HS-5 (cell line): ENCODE results near the gene PANX2.

ENCODE experiments used
- DNase-seq: peaks from one replicate; pipeline ENCODE4 v3.0.0-alpha.2; 2012; ENCODE audit warnings: low read depth

The PANX2 gene

DNA sequence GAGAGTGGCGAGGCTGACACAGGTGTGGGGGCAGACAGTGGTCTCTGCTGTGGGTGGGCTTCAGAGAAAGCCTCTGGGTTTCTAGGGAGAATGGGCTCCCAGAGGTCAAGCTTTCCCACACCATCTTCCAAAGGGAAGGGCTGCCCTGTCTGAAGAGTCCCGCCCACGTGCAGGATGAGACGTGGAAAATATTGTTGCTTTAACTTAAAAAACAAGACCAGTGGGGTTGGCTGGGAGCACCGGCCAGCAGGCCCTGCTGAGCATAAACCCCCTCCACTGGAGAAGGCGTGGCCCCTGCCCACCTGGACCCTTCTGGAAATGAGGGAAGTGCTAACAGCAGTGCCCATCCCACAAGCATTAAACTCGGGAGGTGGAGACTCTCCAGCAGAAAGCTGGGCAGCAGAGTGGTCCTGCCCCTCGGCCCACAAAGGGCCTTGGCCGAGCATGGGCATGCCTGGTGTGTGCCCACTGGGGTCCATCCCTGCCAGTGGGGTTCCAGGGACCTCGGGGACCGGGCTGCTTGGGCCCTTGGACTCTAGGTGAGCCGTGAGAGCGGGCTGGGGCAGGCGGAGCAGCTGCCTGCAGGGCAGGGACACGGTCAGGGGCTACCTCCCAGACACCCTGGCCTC is 45.6 kb downstream of the PANX2 start:
- no peak for DNase-seq

DNA sequence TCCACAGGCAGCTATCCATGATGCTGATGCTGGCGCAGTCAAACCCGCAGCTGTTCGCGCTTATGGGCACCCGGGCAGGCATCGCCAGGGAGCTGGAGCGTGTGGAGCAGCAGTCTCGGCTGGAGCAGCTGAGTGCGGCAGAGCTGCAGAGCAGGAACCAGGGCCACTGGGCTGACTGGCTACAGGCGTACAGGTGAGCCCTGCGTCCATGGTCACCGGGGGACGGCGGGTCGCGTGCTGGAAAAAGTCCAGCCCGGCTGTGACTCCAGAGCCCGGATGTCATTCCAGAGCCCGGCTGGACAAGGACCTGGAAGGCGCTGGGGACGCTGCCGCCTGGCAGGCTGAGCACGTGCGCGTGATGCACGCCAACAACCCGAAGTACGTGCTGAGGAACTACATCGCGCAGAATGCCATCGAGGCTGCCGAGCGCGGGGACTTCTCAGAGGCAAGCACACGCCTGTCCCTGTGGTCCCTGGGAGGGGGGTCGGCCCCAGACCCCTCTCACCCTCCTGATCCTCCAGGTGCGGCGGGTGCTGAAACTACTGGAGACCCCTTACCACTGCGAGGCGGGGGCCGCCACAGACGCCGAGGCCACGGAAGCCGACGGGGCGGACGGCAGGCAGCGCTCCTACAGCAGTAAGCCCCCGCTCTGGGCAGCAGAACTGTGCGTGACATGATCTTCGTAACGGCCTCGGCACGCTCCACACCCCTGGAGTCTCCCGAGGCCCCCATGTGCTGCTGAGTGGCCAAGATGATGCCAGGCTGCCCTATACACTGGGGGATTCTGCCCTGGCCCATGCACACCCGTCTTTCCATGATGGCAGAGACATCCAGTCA is 46.4 kb downstream of the PANX2 start:
- no peak for DNase-seq

DNA sequence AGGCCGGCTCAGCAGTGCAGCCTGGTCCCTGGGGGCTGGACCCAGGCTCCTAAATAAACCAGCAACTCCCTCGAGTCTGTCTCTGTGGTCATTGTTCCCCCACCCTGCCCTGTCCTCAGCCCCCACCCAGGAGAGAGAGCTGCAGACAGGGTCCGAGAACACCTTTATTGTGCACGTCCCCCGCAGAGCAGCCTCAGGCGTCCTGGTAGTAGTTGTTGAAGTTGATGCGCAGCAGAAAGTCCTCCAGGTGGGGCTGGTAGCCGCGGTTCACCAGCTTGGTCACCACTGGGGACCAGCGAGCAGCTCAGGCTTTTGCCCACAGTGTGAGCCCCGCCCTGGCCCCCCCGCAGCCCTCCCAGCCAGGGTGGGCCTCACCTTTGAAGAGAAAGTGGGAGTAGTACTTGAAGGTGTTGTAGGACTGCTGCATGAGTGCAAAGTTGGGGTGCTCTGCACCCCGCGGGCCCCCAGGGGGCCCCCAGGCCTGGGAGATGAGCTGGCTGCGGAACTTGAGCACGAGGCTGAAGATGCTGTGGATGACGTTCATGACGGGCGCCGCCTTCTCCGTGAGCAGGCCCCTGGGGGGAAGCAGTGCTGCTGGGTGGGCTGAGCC is 47.1 kb downstream of the PANX2 start:
- no peak for DNase-seq

DNA sequence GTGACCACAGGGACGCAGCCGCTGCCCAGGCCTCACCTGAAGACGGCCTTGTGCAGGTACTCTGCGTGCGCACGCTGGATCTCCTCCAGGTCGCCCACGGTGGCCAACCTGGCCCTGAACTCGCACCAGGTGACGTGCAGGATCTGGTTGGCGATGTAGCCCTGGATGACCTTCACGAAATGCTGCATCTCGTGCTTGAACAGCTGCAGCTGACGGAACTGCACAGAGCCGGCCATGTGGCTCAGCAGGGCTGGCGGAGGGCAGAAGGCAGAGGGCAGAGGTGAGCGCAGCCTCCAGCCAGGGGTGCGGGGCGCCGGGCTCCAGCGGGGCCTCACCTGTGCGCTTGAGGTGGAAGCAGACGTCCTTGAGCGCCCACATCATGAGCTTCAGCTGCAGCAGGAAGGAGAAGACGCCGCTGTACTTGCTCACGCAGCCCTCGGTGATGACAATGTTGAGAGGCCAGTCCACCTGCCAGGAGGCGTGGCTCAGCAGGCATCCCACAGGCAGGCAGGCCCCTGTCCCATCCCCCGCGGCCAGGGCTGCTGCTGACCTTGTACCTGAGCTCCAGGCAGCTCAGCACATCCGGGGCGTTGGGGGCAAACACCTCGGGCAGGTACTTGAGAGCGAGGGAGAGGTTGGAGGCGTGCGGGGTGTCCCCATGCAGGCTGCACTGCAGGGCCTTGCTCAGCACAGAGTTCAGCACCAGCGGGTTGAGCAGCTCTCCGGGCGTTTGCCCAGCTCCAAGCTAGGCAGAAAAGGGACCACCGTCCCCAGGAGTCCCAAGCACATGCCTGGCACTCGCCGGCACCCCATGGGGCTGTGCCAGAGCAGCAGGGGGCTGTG is 47.8 kb downstream of the PANX2 start:
- DNase-seq: no peak

DNA sequence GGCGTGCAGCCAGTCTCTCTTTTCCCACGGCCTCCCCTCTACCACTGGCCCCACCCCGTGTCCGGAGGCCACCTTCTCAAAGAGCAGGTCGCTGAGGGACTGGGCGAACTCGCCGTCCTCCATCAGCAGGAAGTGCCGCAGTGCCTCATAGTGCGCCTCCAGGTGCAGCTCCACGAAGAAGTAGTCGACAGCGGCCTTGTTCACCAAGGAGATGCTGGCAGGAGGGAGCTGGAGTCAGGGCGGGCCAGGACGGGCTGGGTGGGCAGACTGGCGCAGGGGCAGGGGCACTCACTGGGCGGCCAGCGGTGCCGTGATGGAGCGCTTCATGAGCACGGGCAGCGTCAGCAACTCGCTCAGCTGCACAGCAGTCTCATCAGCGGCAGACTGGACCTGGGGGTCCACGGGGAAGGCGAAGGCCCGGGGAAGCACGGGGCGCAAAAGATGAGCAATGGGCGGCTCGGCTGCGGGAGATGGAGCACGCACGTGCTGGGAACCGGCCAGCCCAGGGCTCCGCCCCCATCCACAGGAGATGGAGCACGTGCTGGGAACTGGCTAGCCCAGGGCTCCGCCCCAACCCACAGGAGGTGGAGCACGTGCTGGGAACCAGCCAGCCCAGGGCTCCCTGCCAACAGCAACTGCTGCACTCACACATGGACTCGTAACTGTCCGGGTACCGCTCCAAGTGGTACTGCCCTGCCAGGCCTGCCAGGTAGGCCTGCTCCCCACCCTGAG is 48.6 kb downstream of the PANX2 start:
- no peak for DNase-seq

DNA sequence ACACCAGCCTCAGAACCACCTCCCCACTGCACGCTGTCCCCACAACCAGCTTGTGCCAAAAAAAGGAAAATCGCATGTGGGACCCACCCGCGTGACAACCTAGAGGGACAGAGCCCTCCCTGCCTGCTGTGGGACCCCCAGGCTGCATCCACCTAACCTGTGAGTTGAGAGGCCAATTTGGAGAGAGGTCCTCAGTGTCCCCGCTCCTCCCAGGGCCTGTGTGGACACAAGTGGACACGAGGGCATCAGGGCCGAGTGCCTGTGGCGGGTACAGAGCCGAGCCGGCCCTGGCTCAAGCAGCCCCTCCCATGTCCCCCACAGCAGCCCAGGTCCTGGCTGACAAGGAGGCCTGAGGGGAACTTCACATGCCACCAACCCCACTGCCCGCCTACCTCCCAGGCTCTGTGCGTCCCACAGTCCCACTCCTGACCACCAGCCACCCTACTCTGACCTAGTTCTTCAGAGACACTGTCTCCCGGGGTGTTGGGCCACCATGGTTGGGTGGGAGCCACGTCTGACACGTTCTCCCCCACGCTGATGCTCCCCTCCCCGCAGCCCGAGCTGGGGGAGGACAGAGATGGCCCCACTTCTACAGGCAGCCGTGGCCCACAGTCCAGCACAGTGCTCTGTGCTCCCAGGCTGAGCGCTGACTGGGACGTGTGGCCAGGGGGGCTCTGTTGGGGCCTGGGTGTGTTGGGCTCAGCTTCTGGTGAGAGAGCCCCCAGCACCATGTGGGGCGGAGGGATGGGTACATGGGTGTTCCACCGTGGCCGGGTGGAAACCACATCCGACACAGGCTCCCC is 49.5 kb downstream of the PANX2 start:
- DNase-seq: no peak

DNA sequence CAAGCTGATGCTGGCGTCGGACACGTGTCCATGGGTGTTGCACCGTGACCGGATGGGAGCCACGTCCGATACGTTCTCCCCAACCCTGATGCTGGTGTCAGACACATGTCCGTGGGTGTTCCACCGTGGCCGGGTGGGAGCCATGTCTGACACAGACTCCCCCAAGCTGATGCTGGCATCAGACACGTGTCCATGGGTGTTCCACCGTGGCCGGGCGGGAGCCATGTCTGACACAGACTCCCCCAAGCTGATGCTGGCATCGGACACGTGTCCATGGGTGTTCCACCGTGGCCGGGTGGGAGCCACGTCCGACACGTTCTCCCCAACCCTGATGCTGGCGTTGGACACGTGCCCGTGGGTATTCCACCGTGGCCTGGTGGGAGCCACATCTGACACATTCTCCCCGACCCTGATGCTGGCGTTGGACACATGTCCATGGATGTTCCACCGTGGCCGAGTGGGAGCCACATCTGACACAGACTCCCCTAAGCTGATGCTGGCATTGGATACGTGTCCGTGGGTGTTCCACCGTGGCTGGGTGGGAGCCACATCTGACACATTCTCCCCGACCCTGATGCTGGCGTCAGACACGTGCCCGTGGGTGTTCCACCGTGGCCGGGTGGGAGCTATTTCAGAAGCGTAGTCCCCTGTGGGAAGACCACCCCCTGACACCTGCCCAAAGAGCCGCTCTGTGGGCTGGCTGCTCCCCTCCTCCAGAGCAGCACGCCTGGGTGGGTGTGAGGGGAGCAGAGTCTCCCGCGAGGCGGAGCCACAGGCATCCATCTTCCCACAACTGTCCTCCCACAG is 50.3 kb downstream of the PANX2 start:
- DNase-seq: no peak

DNA sequence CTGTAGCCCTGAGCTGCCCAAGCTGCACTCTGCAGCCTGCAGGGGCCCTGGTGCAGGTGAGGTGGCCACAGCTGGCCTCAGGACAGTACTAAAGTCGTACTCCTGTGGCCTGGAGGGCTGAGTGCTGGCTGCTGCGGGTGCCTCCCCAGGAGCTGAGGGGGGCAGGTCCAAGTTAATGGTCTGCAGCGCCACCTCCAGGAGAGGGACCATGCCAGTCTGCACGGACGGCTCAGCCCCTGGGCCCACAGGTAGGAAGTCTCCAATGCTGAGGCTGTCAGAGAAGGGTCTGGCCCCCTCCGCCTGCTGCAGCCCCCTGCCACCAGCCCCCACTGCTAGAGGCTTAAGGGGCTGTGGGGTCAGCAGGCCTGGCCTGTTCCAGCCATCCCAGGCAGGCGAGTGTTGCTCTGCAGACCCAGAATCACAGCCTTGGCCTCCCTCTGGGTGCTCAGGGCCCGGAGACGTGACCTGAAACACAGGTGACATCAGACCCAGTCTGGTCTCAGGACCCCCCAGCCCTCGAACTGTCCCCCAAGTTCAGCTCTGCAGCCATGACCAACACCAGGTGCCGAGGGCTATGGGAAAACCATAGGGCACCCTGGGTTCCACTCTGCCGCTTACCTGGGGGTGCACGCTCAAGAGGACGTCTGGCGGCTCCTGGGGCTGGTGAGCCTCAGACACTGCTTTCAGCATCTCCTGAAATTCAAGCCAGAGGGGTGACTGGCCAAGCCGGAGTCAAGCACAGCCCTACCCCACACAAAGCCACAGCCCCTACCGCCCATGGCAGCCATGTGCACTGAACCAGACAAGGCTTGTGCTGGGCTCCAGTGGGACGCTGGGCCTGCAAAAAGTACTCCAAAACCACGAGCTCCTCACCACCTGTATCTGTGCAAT is 51.1 kb downstream of the PANX2 start:
- DNase-seq: no peak

DNA sequence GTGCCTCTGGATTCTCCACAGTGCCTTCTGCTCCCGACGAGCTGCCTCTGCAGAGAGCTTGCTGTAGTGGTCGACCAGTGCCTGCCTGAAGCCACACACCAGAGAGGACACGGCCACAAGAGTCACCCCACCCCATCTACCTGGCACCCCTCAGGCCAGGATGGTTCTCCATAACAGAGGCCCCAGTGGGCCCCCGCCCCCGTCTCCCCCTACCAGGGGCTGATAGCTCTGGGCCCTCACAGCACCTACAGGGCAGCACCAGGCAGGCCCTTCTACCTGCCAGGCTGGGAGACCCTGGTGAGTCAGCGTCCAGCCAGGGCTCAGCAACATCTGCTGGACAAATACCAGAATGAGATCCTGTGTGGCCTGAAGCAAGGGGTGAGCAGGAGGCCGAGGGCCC is 52.0 kb downstream of the PANX2 start:
- DNase-seq: no peak

DNA sequence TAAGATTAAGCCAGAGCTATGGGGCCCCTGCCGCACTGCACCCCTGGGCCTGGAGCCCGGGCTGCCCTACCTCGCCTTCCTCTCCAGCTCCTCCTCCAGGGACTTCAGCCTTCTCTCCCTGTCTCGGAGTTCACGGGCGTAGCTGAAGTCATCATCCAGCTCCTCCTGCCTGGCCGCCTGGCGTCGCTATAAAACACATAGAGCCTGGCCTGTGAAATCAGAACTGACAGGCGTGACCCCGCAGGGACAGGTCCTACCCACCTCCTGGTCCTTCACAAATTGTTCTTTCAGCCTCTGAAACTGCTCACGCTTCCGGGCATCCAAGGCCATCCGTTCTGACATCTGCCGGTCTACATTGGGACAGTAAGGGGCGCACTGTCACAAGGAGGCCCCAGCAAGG is 53.5 kb downstream of the PANX2 start:
- no peak for DNase-seq

DNA sequence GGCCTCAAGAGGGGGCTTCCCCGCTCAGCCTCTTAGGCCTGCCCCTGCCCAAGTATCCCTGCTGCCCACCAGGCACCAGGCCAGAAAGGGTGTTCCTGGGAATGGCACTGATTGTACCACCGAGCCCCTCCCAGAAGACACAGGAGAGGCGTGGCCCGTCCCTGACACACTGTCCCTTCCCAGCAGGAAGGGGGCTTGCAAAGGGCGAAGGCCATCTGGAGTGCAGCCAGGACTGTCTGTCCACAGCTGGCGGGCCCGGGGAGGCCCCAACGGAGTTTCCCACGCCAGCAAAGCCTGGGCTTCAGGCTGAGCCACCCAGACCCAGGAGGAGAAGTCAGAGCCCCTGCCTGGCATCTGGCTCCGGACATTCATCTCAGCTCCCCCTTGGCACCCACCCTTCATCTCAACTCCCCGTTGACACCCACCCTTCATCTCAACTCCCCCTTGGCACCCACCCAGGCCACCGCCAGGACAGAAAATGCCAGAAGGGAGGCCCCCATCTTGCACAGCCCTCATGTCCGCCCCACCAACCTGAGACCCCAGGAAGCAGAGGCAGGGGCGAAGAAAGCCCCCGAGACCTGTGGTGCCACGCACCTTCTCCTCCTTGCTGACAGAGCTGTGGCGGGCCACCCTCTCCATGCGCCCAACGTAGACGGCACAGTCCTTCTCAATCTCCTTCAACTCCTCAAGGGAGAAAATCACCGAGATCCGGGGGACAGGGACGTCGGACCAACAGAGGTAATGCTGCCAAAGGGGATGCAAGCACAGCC is 54.9 kb downstream of the PANX2 start:
- no peak for DNase-seq

DNA sequence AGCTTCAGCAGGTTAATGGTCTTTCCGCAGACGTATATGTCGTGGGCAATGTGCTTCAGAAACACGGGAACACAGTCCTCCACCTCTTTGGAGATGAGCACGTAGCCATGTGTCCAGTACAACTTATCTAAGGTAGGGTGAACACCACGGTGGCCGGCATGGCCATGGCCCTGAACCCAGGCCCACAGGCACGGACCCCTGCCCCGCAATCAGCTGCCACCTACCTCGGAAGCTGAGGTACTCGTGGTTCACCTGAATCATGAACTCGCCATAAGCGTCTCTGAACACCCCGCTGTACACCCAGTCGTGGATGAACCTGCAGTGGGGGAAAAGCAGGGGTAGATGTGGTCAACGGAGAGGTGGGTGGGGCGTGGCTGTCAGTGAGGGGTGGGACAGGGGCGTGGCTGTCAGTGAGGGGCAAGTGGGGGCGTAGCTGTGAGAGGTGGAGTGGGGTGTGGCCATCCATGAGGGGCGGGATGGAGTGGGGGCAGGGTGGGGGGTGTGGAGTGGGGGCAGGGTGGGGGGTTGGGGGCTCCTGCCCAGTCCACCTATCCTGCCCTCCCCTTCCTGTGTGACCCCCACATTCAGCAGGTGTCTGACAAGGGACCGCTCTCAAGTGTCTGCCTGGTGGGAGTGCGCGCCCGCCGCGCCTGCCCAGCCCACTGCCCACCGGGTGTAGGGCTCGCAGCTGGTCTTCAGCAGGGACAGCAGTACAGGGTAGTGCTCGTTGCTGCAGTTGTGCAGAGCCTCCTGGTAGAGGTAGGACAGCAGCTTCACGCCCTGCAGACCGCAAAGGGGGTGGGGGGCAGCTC is 55.7 kb downstream of the PANX2 start:
- DNase-seq: no peak

DNA sequence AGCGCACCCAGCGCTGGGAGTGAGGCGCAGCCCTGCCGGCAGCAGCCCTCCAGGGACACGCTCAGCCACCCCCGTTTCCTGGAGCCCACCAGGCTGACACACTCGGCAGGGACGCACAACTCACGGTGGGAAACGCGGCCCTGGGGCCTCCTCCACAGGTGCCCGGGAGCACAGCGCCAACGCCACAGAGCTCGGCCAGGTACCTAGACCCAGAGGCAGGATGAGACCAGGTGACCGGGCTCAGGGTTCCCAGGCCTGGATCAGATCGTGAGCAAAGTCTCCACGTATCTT is 56.3 kb downstream of the PANX2 start:
- no peak for DNase-seq

DNA sequence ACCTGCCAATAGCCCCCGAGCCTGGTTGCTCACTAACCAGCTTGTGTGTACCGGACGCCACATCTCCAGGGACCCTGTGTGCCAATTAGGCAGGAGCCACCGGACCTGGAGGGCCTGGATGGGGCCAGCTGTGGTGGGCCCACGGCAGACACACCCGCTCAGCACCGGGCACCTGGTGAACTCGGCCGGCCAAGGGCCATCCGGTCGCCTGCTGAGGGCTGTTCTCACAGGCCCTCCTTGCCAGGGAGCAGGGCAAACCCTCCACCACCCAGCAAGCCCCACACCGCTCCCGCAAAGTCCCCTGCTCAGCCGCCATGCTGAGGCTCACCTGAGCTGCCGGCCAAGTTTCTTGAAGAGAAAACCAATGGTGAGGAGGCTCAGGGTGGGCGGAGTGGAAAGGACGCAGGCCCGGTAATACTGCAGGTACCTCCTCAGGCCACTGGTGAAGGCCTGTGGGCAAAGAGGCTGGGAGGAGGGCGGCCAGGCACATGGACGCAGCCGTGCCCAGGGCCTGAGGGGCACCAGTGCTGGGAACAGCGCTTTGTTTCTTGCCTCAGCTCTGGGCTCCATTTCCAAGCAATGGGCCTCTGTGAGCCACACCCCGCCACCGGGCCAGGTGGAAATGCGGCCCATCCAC is 57.2 kb downstream of the PANX2 start:
- DNase-seq: no peak

DNA sequence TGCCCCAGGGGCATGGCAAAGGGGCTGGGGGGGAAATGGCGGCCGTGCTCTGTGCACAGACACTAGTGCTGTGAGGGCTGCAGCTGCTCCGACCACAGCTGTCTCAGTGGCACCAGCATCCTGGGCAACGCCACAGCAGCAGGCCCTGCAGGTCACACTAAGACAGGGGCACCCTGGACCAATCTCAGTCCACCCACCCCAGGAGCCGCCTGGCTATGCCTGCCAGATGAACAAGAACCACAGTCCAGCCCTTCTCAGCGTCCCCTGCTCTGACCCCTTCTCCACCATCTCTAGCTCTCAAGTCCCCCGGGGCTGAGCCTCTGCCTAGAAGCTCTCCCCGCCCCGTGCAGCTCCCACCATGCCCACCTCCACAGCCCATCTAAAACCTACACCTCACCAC is 57.8 kb downstream of the PANX2 start:
- DNase-seq: no peak

DNA sequence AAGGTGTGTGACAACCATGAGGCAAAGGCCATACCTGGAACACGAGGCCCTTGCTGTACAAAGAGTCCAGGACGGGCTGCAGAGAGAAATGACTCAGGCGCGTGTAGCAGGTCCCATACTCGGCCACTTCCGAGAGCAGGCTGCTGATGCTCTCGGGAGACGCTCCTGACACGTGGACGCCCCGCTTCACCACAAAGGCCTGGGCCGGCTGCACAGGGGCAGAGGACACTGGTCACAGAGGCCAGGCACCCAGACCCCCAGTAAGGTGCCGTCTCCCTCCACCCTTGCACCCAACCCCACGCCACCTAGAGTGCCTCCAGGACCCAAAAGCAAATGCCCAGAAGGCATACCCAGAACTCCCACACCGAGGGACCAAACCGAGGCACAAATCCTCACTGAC is 58.8 kb downstream of the PANX2 start:
- DNase-seq: no peak
